H1 (cell line): ENCODE results near the gene LOXL1.

Experiments
- CTCF ChIP-seq, 3 experiments: IDR thresholded peaks; 1 replicate in 2 of 3; 2 replicates in 1 of 3; pipeline versions ENCODE4 v1.5.1 to v1.6.1; 2011; ENCODE audit warnings: low read length in 3 of 3, mild to moderate bottlenecking in 3 of 3, inconsistent platforms in 2 of 3, low read depth in 1 of 3, moderate library complexity in 1 of 3; ENCODE audit not compliant: insufficient read depth in 1 of 3; ENCODE audit errors: control extremely low read depth in 1 of 3
- TAF1 ChIP-seq: IDR thresholded peaks from 2 replicates; pipeline ENCODE4 v1.6.1; 2011; ENCODE audit warnings: mild to moderate bottlenecking, low read depth, low read length

GRCh38 chr15:73884159-73884558 lies 42.1 kb upstream of the LOXL1 start:
- TF ChIP-seq TAF1: no peak
- TF ChIP-seq CTCF (IDR thresholded peaks at IDR 0.05; ENCODE audit: control extremely low read depth in 1 of 3, insufficient read depth in 1 of 3, low read depth in 1 of 3, low read length in 3 of 3): no peak
